D721Med (cell line): ENCODE measurements around the gene DYNLT3.

Experiments used
- DNase-seq: peaks from one replicate; pipeline ENCODE4 v3.0.0; 2011; ENCODE audit warnings: low spot score; ENCODE audit not compliant: insufficient read length
- FAIRE-seq: peaks from 2 replicates; lab custom pipeline; 2011; peaks lifted over from hg19 to GRCh38; lab: Jason Lieb, UNC
- CTCF ChIP-seq: IDR thresholded peaks from 2 replicates; pipeline ENCODE4 v1.5.1; 2012; ENCODE audit warnings: mild to moderate bottlenecking, control low read depth; ENCODE audit not compliant: insufficient read depth; ENCODE audit errors: missing control alignments

DYNLT3 gene, protein sequence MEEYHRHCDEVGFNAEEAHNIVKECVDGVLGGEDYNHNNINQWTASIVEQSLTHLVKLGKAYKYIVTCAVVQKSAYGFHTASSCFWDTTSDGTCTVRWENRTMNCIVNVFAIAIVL

GRCh38 chrX:37846934-37847732, at the start of gene DYNLT3:
Gene DYNLT3, minus strand, starts transcription at chrX:37847571. Its CDS starts 61 bp downstream, at chrX:37847510.
- no peak for TF ChIP-seq CTCF
- FAIRE-seq (no peak), DNase-seq (peak; percentile 22)

DNA sequence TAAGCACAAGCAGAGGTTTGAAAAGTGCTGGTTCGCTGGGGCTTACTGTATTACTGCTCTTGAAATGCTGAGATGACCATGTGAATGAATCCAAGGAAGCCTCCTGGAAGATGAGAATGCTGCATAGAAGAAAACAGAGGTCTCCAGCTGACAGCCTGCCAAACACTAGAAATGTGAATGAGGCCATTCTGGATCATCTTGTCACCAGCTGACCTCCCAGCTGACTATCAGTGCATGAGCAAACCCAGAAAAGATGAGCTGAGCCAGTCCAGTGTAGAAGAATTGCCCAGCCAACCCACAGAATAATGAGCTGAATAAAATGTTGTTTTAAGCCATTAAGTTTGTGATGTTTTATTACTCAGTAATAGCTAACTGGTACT, 49.1 kb upstream of the DYNLT3 start:
- DNase-seq (no peak), FAIRE-seq (no peak)
- TF ChIP-seq CTCF = no peak

DNA sequence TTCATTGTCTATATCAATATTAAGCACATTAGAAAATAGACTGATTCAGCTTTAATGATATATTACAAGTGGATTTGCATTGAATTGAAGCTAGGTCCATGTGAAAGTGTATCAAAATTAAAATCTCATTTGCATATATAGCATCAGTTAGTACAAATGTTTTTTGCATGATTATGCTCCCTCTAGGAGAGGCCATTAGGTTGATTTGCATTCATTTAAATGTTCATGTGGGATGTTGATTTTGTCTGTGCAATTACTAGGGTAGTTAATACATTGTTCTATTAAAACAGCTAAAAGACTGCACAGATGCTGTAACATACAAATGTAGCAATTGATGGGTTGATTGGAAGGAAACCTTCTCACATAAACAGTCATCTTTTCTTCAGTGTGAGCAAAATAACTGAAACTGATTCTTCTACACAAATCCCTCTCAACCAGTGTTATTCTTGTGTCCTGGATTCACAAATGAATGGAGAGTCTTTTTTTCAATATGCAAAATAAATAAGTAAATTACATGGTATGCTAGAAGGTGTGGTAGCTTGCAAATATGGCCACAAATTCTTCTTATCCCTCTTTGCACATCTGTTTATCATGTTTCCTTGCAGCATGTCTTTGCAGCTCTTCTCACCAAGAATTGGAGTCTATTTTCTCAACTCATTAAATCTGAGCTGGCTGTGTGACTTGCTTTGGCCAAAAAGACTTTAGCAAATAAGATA, 48.6 kb upstream of the DYNLT3 start:
- no peak for FAIRE-seq
- no peak for TF ChIP-seq CTCF

DNA sequence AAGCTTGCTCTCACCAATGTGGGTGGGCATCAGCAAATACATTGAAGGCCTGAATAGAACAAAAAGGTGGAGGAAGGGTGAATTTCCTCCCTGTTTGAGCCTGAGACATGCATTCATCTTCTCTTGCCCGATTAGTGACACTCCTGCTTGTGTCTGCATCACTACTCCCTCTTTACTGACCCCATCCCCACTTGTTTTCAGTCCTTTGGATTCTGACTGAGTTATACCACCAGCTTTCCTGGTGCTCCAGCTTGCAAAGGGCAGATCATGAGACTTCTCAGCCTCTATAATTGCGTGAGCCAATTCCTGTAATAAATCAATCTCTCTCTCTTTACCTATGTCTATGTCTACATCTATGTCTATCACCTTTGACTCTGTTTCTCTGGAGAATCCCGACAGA, 47.4 kb upstream of the DYNLT3 start:
- no peak for DNase-seq
- TF ChIP-seq CTCF = no peak
- no peak for FAIRE-seq

More for the DNA sequence above, 48.6 kb upstream of the DYNLT3 start:
- no peak for DNase-seq

GRCh38 chrX:37888010-37888409, 40.6 kb upstream of the DYNLT3 start:
- DNase-seq = no peak
- FAIRE-seq = no peak
- no peak for TF ChIP-seq CTCF

DNA sequence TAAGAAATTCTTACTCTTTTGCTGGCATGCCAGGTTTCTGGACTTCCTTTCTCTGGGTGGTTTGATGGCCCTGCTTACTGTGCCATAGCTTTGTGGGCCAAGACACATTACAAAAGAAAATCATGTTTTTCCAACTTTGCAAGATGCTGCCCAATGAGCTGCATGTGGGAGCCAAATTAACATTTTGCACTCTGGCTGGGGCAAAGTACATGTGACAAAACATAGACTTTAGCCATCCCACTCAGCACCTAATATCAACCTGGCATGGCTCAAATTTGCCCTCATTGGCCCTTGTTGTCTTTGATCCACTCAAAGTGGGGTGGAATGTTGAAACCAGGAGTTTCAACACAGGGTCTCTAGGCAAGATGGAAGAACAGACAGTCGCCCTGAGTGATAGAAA, 40.0 kb upstream of the DYNLT3 start:
- no peak for FAIRE-seq
- TF ChIP-seq CTCF = no peak
- no peak for DNase-seq
